OCI-LY7 (cell line): ENCODE data around the gene NME5. TPM values are rescaled to one million over a fixed set of nuclear protein-coding genes. Genes with fewer than 3 reads are reported as not detected.
A peak's percentile ranks its signal among the peaks of the same experiment; 100 is the strongest.
"Not testable (repeated sequence)": the region's sequence is repeated elsewhere in the genome, so short reads cannot be mapped to it uniquely, and the experiment has no call there.

Source experiments
- BruUV-seq: library from RNA; stranded (reverse); fragments of 400-500 nt; replicated peaks from 2 replicates; lab custom pipeline; 2021; lab: Mats Ljungman, UMichigan
- CTCF ChIA-PET: fragments of 300-600 bp; sonication (Branson Sonifier 250); formaldehyde crosslinking; loops from one replicate; lab custom pipeline; 2022; ENCODE audit warnings: antibody characterized with exemption; ENCODE audit not compliant: unreplicated experiment; lab: Charles Lee
- POLR2A ChIA-PET: fragments of 300-600 bp; sonication (Branson Sonifier 250); formaldehyde crosslinking; loops from one replicate; lab custom pipeline; 2022; ENCODE audit warnings: antibody characterized with exemption; lab: Charles Lee
- DNase-seq: peaks from one replicate; pipeline ENCODE4 v3.0.0-alpha.2; 2015; ENCODE audit warnings: low spot score
- H2AFZ ChIP-seq: fragments of 200-600 bp; sonication (generic), shearing (Covaris generic); 2 replicates; pipeline ENCODE4 v1.6.1; 2014; ENCODE audit warnings: mild to moderate bottlenecking, antibody characterized with exemption, low read length, moderate library complexity
- H3K27ac ChIP-seq: fragments of 200-600 bp; sonication (generic); 2 replicates; pipeline ENCODE4 v1.5.1; 2014; ENCODE audit warnings: mixed run types, low read depth, mild to moderate bottlenecking, moderate library complexity, low read length, inconsistent platforms; ENCODE audit not compliant: poor library complexity, severe bottlenecking
- H3K36me3 ChIP-seq: fragments of 200-600 bp; sonication (generic); 2 replicates; pipeline ENCODE4 v1.6.1; 2014; ENCODE audit warnings: mild to moderate bottlenecking, antibody characterized with exemption, low read length, moderate library complexity, mixed read lengths; ENCODE audit not compliant: insufficient read depth
- H3K4me1 ChIP-seq: fragments of 200-600 bp; sonication (generic); 2 replicates; pipeline ENCODE4 v1.5.1; 2014; ENCODE audit warnings: mild to moderate bottlenecking, low read length; ENCODE audit not compliant: insufficient read depth, poor library complexity, severe bottlenecking
- H3K4me2 ChIP-seq: fragments of 200-600 bp; sonication (generic); 2 replicates; pipeline ENCODE4 v1.6.1; 2014; ENCODE audit warnings: mild to moderate bottlenecking, low read length
- H3K4me3 ChIP-seq: fragments of 200-600 bp; sonication (generic); 2 replicates; pipeline ENCODE4 v1.5.1; 2014; ENCODE audit warnings: mild to moderate bottlenecking, low read depth, low read length; ENCODE audit not compliant: poor library complexity, severe bottlenecking
- H3K79me2 ChIP-seq: fragments of 200-600 bp; sonication (generic); 2 replicates; pipeline ENCODE4 v1.6.1; 2016; ENCODE audit warnings: low read depth, mild to moderate bottlenecking, low read length, moderate library complexity, mixed read lengths; ENCODE audit not compliant: insufficient read depth
- H3K9me2 ChIP-seq: fragments of 200-600 bp; sonication (generic); 2 replicates; pipeline ENCODE4 v1.6.1; 2016; ENCODE audit warnings: mild to moderate bottlenecking, low read length, mixed read lengths; ENCODE audit not compliant: insufficient read depth
- H3K9me3 ChIP-seq: fragments of 200-600 bp; sonication (generic); 2 replicates; pipeline ENCODE4 v1.6.1; 2014; ENCODE audit warnings: mild to moderate bottlenecking, mixed run types, low read length, mixed read lengths
- H4K20me1 ChIP-seq: fragments of 200-600 bp; sonication (generic); 2 replicates; pipeline ENCODE4 v1.6.1; 2014; ENCODE audit warnings: mild to moderate bottlenecking, antibody characterized with exemption, low read length, moderate library complexity, mixed read lengths; ENCODE audit not compliant: insufficient read depth
- CTCF ChIP-seq: fragments of 200-600 bp; sonication (generic); conservative IDR thresholded peaks from 2 replicates; pipeline ENCODE4 v1.5.1; 2014; ENCODE audit warnings: mild to moderate bottlenecking, antibody characterized with exemption, low read length, moderate library complexity, mixed read lengths
- EZH2phosphoT487 ChIP-seq: fragments of 200-600 bp; sonication (generic); IDR thresholded peaks from 2 replicates; pipeline ENCODE4 v1.6.1; 2018; ENCODE audit warnings: low read depth, borderline replicate concordance, mild to moderate bottlenecking, mixed run types, antibody characterized with exemption, low read length, moderate library complexity, mixed read lengths
- intact Hi-C: fragments of 100-400 bp; cut with micrococcal nuclease; formaldehyde crosslinking; loops from one replicate; pipeline ENCODE4 v1.10.0; 2022; ENCODE audit not compliant: unreplicated experiment
- total RNA-seq, 2 experiments: library from RNA; depleted of rRNA in 1 of 2; stranded (reverse); fragments of >200 nt in 1 of 2; shearing (Covaris generic) in 1 of 2; gene quantifications; 2 replicates each; pipeline ENCODE4 v1.2.3, GENCODE V29; 2014 to 2022

The NME5 gene
- total RNA-seq, 2 experiments from 2014 or later = not detected

- intact Hi-C loops = no loop called here
- no peak overlapping the region for H3K4me3 ChIP-seq
- no peaks in the 10 kb centered on the region for H3K36me3 ChIP-seq
- ChIA-PET CTCF (interaction anchor here (0.9 to 1.0 kb wide), 3 partner anchors 51 to 180 kb away, joined by 3 to 4 read pairs (median 3); no protein-coding TSS in a partner anchor), POLR2A (interaction anchor here (0.6 kb wide), 1 partner anchor 20 kb away, joined by 3 read pairs; no protein-coding TSS in a partner anchor)
- no peak overlapping the region for H3K27ac ChIP-seq
- no peaks in the 10 kb centered on the region for H3K79me2 ChIP-seq
- H3K4me2 ChIP-seq = no peak overlapping the region
- no peak overlapping the region for H2AFZ ChIP-seq
- TF ChIP-seq EZH2phosphoT487 = no peak
- no peak for TF ChIP-seq CTCF
- H3K4me1 ChIP-seq = peaks cover 13% of the 10 kb centered on the region
- no peak for DNase-seq
- no peaks in the 10 kb centered on the region for H3K9me2 ChIP-seq
- H4K20me1 ChIP-seq = no peaks in the 10 kb centered on the region
- H3K9me3 ChIP-seq = no peaks in the 10 kb centered on the region
- no TSS peak for BruUV-seq
These were observed 61.1 kb downstream of the NME5 start for GRCh38 chr5:138078006-138078643.

GRCh38 chr5:138077064-138077696 is 62.0 kb downstream of the NME5 start:
- no peaks in the 10 kb centered on the region for H3K9me2 ChIP-seq
- intact Hi-C loops = loop anchor here (1.0 kb wide), 1 partner anchor 56 kb away; no protein-coding TSS in a partner anchor
- H4K20me1 ChIP-seq = no peaks in the 10 kb centered on the region
- no peak overlapping the region for H3K4me3 ChIP-seq
- TF ChIP-seq EZH2phosphoT487 (no peak), CTCF (peak; percentile 97)
- no peak overlapping the region for H3K4me2 ChIP-seq
- peaks cover 13% of the 10 kb centered on the region for H3K4me1 ChIP-seq
- ChIA-PET CTCF (interaction anchor here (0.5 kb wide), 1 partner anchor 35 kb away, joined by 3 read pairs; no protein-coding TSS in a partner anchor), POLR2A (interaction anchor here (0.6 kb wide), 1 partner anchor 69 kb away, joined by 4 read pairs; no protein-coding TSS in a partner anchor)
- H3K79me2 ChIP-seq = no peaks in the 10 kb centered on the region
- no peaks in the 10 kb centered on the region for H3K9me3 ChIP-seq
- DNase-seq = peak; percentile 65
- H3K36me3 ChIP-seq = no peaks in the 10 kb centered on the region
- H2AFZ ChIP-seq = no peak overlapping the region
- no peak overlapping the region for H3K27ac ChIP-seq
- no TSS peak for BruUV-seq

GRCh38 chr5:138070026-138070425 is 69.2 kb downstream of the NME5 start:
- H2AFZ ChIP-seq, H4K20me1 ChIP-seq, H3K79me2 ChIP-seq, DNase-seq, BruUV-seq, H3K9me3 ChIP-seq, H3K4me3 ChIP-seq, H3K4me1 ChIP-seq, H3K9me2 ChIP-seq, intact Hi-C loops, CTCF ChIA-PET, H3K27ac ChIP-seq, H3K36me3 ChIP-seq, H3K4me2 ChIP-seq: not testable (repeated sequence)
- POLR2A ChIA-PET = interaction anchor here (0.8 kb wide), 1 partner anchor 28 kb away, joined by 3 read pairs; no protein-coding TSS in a partner anchor
